ENCODE data around the gene CDH13. TPM values are rescaled to one million over a fixed set of nuclear protein-coding genes. Genes with fewer than 3 reads are reported as not detected.

CDH13 gene
- total RNA-seq, 1 experiment from 2014 or later, result 2.1 TPM

DNA sequence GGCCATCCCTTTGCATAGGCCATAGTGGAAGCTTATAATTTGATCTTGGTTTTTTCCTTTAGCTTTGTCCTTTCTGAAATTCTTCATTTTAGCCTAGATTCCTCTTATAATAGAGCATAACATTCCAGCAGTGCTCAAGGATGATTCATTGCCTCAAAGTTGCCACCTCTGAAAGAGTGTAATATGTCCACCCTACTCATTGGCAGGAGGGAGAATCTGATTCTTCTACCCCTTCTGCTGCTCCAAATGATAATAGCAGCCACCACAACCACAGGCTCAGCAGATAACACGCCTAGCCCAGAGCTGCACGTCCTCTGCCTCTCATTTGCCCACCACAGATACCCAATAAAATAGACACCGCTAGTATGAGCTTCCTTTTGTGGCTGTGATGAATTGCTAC, 843.6 kb downstream of the CDH13 start:
- BruUV-seq (replicated peaks), result no TSS peak

DNA sequence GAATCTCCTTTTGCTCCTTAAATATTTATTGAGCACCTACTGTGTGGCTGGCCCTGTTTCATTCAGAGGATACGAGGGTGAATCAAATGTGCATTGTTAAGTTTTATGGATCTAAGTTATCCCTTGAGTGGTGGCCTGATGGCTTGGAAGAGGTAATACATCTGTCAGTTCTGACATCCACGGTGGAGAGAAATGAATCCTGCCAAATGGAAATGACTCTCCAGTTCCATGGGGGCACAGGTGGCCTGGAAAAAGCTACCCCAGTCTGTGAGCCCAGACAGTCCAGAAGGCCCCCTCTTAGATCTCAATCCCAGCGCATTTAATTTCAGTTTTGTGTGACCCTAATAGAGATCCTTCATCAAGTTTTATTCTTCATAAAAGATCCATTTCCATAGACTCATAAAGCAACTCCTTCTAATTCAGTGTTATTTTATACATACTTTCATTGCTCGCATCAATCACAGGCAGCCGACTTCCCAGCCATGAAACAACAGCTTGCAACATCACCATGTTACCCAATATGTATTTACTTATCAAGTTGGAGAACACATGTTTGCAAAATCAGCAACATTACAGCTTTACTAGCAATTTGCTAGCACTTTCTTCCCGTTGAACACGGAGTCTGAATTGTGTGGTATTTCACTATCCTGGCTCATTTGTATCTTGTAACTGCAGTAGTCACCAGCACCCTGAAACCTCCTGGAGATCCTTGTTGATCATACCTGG, 846.2 kb downstream of the CDH13 start:
- ChIA-PET POLR2A (ENCODE audit: low non-redundant PET) (no interaction called here), CTCF (no interaction called here)
- BruUV-seq (replicated peaks), result no TSS peak
- no peak overlapping the region for H3K4me3 ChIP-seq (ENCODE audit: low read depth, low read length, poor library complexity, severe bottlenecking)
- intact Hi-C loops (cut with micrococcal nuclease; ENCODE audit: unreplicated experiment), result no loop called here
- TF ChIP-seq EZH2 (IDR thresholded peaks at IDR 0.05; ENCODE audit: borderline replicate concordance, low read depth, low read length, poor library complexity, severe bottlenecking), result no peak
- TF ChIP-seq, protein P1, sequence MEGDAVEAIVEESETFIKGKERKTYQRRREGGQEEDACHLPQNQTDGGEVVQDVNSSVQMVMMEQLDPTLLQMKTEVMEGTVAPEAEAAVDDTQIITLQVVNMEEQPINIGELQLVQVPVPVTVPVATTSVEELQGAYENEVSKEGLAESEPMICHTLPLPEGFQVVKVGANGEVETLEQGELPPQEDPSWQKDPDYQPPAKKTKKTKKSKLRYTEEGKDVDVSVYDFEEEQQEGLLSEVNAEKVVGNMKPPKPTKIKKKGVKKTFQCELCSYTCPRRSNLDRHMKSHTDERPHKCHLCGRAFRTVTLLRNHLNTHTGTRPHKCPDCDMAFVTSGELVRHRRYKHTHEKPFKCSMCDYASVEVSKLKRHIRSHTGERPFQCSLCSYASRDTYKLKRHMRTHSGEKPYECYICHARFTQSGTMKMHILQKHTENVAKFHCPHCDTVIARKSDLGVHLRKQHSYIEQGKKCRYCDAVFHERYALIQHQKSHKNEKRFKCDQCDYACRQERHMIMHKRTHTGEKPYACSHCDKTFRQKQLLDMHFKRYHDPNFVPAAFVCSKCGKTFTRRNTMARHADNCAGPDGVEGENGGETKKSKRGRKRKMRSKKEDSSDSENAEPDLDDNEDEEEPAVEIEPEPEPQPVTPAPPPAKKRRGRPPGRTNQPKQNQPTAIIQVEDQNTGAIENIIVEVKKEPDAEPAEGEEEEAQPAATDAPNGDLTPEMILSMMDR (conservative IDR thresholded peaks at IDR 0.05; ENCODE audit: low read depth, low read length), result no peak
- no peak overlapping the region for H3K27ac ChIP-seq (ENCODE audit: low read depth, low read length, poor library complexity, severe bottlenecking)
- no peaks in the 10 kb centered on the region for H3K36me3 ChIP-seq (ENCODE audit: insufficient read depth, low read length, poor library complexity, severe bottlenecking)
- no peaks in the 10 kb centered on the region for H3K4me1 ChIP-seq (ENCODE audit: insufficient read depth, low read length, poor library complexity, severe bottlenecking)
- H3K9me3 ChIP-seq (ENCODE audit: low read depth, low read length, poor library complexity, severe bottlenecking), result no peaks in the 10 kb centered on the region
- H3K27me3 ChIP-seq (replicated peaks; ENCODE audit: insufficient read depth, low read depth, low read length, poor library complexity), result peaks cover 26% of the 10 kb centered on the region
- DNase-seq (ENCODE audit: low spot score), result no peak

More for the DNA sequence above, 843.6 kb downstream of the CDH13 start:
- ChIA-PET CTCF (no interaction called here), POLR2A (ENCODE audit: low non-redundant PET) (no interaction called here)
- Histone ChIP-seq H3K4me3 (ENCODE audit: low read depth, low read length, poor library complexity, severe bottlenecking) (no peak overlapping the region), H3K36me3 (ENCODE audit: insufficient read depth, low read length, poor library complexity, severe bottlenecking) (no peaks in the 10 kb centered on the region), H3K9me3 (ENCODE audit: low read depth, low read length, poor library complexity, severe bottlenecking) (no peaks in the 10 kb centered on the region), H3K4me1 (ENCODE audit: insufficient read depth, low read length, poor library complexity, severe bottlenecking) (no peaks in the 10 kb centered on the region), H3K27ac (ENCODE audit: low read depth, low read length, poor library complexity, severe bottlenecking) (no peak overlapping the region), H3K27me3 (replicated peaks; ENCODE audit: insufficient read depth, low read depth, low read length, poor library complexity) (peaks cover 50% of the 10 kb centered on the region)
- no peak for DNase-seq (ENCODE audit: low spot score)
- TF ChIP-seq EZH2 (IDR thresholded peaks at IDR 0.05; ENCODE audit: borderline replicate concordance, low read depth, low read length, poor library complexity, severe bottlenecking), result no peak
- TF ChIP-seq, protein P1 (conservative IDR thresholded peaks at IDR 0.05; ENCODE audit: low read depth, low read length), result no peak
- intact Hi-C loops (cut with micrococcal nuclease; ENCODE audit: unreplicated experiment), result no loop called here

DNA sequence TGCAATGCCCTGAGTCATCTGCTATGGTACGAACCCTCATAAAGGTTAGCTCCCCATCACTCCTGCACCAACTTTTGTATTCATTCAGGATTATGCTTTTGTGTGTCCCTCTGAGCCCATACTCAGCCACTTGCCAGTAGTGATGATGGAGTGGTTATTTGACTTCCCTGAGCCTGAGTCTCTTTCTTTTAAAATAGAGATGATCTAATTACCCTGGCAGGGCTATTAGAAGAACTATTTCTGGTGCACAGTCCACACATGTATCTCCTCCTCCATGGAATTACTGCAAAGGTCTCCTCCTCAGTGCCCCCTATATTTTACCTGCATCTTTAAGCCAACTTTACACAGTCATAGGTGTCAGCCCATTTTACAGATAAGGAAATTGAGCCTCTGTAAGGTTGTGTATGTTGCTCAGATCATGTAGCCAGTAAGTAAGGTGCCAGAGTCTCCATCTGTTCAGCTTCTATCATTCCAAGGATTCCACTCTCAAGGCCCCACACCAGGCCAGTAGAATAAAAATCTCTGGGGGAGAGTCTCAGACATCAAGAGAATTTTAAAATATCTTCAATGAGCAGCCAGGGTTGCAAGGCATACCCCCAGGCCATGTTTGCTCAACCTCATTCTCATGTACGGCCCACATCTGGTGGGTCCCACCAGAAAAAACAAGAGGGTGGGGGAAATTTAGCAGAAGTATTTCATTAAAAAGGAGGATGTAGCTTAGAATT, 847.3 kb downstream of the CDH13 start:
- ChIA-PET POLR2A (ENCODE audit: low non-redundant PET) (no interaction called here), CTCF (no interaction called here)
- H3K36me3 ChIP-seq (ENCODE audit: insufficient read depth, low read length, poor library complexity, severe bottlenecking), result no peaks in the 10 kb centered on the region
- intact Hi-C loops (cut with micrococcal nuclease; ENCODE audit: unreplicated experiment), result no loop called here
- H3K4me1 ChIP-seq (ENCODE audit: insufficient read depth, low read length, poor library complexity, severe bottlenecking), result no peaks in the 10 kb centered on the region
- H3K4me3 ChIP-seq (ENCODE audit: low read depth, low read length, poor library complexity, severe bottlenecking), result no peak overlapping the region
- H3K27ac ChIP-seq (ENCODE audit: low read depth, low read length, poor library complexity, severe bottlenecking), result no peak overlapping the region
- TF ChIP-seq, protein P1 (conservative IDR thresholded peaks at IDR 0.05; ENCODE audit: low read depth, low read length), result no peak
- no peak for TF ChIP-seq EZH2 (IDR thresholded peaks at IDR 0.05; ENCODE audit: borderline replicate concordance, low read depth, low read length, poor library complexity, severe bottlenecking)
- BruUV-seq (replicated peaks), result no TSS peak
- DNase-seq (ENCODE audit: low spot score), result no peak
- no peaks in the 10 kb centered on the region for H3K9me3 ChIP-seq (ENCODE audit: low read depth, low read length, poor library complexity, severe bottlenecking)
- peaks cover 14% of the 10 kb centered on the region for H3K27me3 ChIP-seq (replicated peaks; ENCODE audit: insufficient read depth, low read depth, low read length, poor library complexity)

Measured in A673 (cell line).